Renal cortical epithelial cell (primary cell): ENCODE measurements around the gene MAP3K4. TPM values are rescaled to one million over a fixed set of nuclear protein-coding genes. Genes with fewer than 3 reads are reported as not detected.

Experiments used
- DNase-seq: peaks from one replicate; pipeline ENCODE4 v3.0.0-alpha.2; 2011; ENCODE audit warnings: low read depth
- total RNA-seq: library from RNA; depleted of rRNA; stranded (reverse); fragments of >200 nt; gene quantifications from 2 replicates; pipeline ENCODE4 v1.2.3, GENCODE V29; 2014

Gene MAP3K4
- total RNA-seq, 1 donor from 2014 or later, result 45.9 TPM

- DNase-seq, result peak; percentile 99
Measured at GRCh38 chr6:161038229-161039031, 46.9 kb downstream of the MAP3K4 start.

DNA sequence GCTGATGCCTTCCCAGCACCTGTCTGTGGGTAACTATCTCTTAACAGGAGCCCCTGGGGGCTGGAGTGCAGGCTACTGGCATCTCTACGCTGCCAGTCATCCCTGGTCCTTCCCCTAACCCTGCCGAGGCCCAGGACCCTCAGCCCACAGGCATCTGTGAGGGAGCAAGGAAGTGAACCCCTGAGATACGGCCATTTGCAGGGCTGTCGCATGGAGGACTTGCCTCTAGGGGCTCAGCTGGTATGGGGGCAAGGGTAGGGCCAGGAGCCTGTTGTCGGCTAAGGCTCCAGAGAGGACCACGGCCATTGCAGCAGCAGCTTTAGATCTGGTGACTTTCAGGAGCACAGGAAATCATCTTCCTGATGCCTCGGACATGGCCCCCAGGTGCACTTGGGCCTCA is 49.7 kb downstream of the MAP3K4 start:
- no peak for DNase-seq

DNA sequence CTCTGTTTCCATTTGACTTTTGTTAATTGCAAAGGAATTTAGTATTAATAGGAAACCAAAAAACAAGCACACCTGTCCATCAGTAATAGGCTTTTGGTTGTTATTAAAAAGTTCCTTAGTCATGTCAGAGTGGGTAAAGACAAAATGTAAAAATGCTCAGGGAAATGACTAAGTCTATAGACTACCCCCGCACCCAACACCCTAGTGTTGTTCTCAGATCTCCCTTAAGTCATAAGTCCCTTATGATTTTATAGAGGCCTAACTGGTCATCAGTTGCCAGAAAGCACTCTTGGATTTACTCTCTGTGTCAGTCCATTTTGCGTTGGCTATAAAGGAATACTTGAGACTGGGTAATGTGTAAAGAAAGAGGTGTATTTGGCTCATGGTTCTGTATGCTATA is 52.8 kb downstream of the MAP3K4 start:
- DNase-seq, result no peak

DNA sequence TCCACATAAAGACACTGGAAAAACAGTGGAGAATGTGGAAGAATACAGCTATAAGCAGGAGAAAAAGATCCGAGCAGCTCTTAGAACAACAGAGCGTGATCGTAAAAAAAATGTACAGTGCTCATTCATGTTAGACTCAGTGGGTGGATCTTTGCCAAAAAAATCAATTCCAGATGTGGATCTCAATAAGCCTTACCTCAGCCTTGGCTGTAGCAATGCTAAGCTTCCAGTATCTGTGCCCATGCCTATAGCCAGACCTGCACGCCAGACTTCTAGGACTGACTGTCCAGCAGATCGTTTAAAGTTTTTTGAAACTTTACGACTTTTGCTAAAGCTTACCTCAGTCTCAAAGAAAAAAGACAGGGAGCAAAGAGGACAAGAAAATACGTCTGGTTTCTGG is 57.1 kb downstream of the MAP3K4 start:
- no peak for DNase-seq

- no peak for DNase-seq
Measured at GRCh38 chr6:161050134-161050765, 58.7 kb downstream of the MAP3K4 start.

- no peak for DNase-seq
Measured at GRCh38 chr6:161053103-161053502, 61.5 kb downstream of the MAP3K4 start.

DNA sequence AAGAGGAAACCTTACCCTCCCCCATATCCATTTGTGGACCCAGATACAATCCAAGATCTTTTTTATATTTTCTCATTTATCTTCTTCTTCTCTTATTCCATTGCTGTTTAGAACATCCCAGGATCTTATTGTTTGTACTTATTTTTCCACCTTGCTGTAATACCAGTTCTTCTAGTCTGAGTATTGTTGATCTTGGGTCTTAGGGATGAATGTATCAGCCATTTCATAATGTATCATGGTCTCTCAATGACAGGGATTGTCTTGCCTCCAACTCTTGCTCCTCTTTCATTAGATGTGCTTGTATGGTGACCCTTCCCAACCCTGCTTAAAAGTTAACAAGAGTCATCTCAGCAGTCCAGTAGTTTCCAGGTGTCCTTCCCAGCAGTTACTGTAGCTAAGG is 63.3 kb downstream of the MAP3K4 start:
- DNase-seq, result no peak

GRCh38 chr6:161056451-161056850 is 64.9 kb downstream of the MAP3K4 start:
- DNase-seq, result no peak

DNA sequence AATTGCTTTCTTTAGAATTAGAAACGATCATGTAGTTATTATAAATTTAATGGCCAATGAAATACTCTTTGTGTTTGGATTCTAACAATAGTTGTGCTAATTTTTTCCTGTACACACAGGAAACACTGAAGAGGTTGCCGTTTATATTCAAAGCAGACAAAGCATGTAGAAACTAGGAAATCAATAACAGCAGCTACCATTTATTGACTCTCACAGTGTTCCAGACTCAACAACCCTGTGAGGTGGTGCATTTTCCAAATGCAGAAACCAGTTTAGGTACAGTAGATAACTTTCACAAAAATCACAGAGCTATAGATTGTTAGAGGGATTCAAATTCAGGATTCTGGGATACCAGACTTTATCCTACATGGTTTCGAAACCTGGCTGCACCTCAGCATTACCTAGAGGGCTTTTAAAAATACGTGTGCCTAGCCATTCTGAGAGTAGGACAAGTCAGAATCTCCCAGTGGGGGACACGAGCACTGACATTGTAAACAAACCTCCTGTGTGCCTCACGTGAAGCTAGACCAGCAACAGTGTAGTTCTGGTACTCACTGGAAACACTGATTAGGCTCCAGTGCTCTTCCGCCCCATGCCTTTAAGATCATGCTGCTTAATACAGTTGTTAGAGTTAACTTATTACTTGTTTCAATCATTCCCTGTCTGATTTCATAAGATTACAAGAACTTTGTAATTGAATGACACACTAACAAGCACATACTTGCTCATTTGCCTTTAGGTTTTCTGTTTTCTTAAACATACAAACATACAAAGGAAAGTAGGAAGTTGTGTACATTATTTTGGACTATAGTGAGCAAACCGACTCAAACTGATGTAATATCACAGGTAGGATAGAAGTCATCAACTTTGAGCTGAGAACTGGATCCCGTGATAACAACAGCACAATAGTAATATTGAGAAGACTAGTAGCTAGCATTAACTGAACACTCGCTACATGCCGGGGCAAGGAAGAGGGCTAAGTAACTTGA is 65.8 kb downstream of the MAP3K4 start:
- DNase-seq, result no peak

DNA sequence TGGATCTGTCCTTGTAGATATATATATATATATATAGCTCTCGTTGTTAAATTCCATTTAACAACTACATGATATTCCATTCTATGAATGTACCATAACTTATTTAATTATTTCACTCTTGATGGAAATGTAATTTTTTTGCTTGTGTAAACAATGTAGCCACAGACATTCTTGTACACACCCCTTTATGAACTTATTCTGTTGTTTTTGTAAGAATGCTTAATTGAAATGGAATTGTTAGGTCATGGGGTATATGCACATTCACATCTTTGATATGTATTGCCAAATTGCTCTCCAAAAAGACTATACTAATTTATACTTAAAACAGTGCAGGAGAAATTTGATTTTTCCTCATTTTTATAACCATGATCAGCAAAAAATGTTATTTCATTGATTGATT is 67.2 kb downstream of the MAP3K4 start:
- DNase-seq, result no peak

GRCh38 chr6:161061576-161061975 is 70.0 kb downstream of the MAP3K4 start:
- no peak for DNase-seq

DNA sequence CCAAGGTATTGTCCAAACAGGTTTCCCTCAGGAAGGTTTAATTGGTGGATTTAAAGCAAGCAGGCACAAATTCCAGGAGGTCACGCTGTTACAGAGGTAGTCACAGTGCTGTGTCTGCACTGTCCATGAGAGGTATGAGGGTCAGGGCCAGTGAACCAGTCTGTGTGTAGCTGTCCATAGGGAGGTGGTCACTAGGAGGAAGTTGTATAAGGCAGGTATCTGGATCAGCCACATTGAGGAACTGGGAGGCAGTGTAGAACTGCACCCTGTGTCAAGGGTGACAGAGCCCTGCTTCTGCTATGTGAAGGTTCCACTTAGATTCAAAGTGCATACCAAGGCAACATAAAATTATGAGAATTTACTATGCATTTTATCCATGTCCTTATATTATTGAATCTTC is 73.3 kb downstream of the MAP3K4 start:
- DNase-seq, result no peak

DNA sequence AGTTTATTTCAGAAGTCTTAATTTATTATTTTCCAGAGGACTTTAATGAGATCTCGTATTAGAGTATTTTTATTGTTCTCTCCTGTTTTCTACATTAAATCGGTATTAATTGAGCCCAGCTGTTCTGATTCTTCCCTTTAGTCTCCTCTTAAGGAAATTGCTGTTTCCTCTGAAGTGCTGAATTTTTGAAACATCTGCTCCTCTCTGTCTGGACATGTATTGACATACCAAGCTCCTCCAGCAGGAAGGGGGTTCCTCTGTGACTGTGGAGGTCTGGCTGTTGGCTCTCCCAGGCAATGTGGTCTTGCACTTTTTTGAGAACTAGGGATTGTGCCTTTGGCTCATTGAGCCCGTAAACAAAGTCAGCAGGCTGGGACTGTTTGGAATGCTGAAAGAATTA is 74.9 kb downstream of the MAP3K4 start:
- DNase-seq, result no peak

DNA sequence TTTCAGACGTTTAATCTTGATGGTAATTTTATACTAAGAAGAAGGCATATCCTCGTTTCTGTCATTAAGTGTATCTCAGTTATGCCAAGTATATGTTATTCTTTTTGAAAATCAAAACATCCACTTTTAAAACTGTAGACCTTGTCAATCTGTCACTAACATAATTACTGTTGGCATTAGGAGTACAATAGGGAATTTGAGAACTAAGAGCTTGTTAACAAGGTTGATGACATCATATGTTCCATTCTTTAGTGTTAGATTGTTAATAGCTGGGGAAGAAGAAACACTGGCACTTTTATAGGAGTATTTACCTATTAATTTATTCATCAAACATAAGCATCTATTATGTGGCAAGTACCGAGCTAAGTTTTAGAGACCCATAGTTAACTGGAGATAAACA is 76.2 kb downstream of the MAP3K4 start:
- no peak for DNase-seq

DNA sequence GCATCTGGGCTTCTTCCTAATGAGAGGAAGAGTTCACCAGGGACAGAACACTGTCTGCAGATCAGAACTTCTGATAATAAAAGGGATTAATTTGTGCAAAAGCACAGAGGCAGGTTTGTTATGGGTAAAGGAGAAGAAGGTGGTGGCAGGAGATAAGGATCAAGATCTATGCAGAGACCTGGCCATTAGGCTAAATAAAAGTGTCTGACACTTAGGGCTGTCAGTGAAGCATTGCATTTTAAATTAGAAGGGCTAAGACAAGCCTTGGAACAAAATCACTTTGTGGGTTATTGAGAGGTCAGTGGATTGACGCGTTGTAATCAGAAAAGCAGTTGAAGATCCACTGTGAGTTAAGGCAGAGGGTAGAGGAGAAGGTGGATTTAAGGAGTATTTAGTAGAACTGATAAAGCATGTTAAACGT is 76.8 kb downstream of the MAP3K4 start:
- no peak for DNase-seq

GRCh38 chr6:161073930-161074329 is 82.4 kb downstream of the MAP3K4 start:
- no peak for DNase-seq

DNA sequence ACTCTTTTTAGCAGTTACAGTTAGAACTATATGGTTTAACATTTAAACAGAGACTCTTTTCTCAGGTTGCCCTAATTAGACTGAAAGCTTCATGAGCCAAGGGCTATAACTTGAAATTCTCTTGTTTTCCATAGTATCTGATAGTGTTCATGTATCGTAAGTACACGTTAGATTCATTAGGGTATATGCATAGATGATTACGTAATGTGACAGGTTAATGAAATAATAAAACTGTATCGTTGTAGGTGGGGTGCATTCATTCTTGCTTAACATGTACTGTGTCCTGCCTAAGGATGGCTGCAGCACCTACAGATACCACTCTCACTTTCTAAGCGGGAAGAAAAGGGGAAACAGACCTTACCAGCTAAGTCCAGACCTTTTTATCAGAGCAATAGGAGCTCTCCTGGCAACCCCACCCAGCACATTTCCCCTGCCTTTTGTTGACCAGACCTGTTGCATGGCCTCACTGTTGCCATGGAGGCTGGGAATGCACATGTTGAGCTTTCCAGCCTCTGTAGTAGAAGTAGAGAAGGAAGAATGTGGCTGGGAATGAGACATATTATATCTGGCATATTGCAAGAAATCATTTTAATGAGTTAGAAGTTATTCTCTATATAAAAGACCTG is 83.0 kb downstream of the MAP3K4 start:
- no peak for DNase-seq

- DNase-seq, result no peak
Measured at GRCh38 chr6:161076181-161076677, 84.7 kb downstream of the MAP3K4 start.

GRCh38 chr6:161079566-161080262 is 88.1 kb downstream of the MAP3K4 start:
- DNase-seq, result peak; percentile 87

GRCh38 chr6:161080263-161080970 is 88.8 kb downstream of the MAP3K4 start:
- DNase-seq, result no peak
